WI38 (cell line): Measurements from ENCODE around the gene ZNF446.
A peak's percentile ranks its signal among the peaks of the same experiment; 100 is the strongest.

ENCODE experiments used
- H3K4me3 ChIP-seq: 2 replicates; pipeline ENCODE4 v1.5.1; 2011; ENCODE audit warnings: low read depth, mild to moderate bottlenecking, control low read depth, low read length
- TF ChIP-seq, protein P1 (sequence below): IDR thresholded peaks from 2 replicates; pipeline ENCODE4 v1.5.1; 2012; ENCODE audit warnings: low read depth, mild to moderate bottlenecking, control low read depth, low read length

The ZNF446 gene

GRCh38 chr19:58513694-58514563 lies 37.8 kb downstream of the ZNF446 start:
- H3K4me3 ChIP-seq, result no peak overlapping the region; the same call in 1 of the 2 replicates
- TF ChIP-seq, protein P1, sequence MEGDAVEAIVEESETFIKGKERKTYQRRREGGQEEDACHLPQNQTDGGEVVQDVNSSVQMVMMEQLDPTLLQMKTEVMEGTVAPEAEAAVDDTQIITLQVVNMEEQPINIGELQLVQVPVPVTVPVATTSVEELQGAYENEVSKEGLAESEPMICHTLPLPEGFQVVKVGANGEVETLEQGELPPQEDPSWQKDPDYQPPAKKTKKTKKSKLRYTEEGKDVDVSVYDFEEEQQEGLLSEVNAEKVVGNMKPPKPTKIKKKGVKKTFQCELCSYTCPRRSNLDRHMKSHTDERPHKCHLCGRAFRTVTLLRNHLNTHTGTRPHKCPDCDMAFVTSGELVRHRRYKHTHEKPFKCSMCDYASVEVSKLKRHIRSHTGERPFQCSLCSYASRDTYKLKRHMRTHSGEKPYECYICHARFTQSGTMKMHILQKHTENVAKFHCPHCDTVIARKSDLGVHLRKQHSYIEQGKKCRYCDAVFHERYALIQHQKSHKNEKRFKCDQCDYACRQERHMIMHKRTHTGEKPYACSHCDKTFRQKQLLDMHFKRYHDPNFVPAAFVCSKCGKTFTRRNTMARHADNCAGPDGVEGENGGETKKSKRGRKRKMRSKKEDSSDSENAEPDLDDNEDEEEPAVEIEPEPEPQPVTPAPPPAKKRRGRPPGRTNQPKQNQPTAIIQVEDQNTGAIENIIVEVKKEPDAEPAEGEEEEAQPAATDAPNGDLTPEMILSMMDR, result peak; percentile 55

DNA sequence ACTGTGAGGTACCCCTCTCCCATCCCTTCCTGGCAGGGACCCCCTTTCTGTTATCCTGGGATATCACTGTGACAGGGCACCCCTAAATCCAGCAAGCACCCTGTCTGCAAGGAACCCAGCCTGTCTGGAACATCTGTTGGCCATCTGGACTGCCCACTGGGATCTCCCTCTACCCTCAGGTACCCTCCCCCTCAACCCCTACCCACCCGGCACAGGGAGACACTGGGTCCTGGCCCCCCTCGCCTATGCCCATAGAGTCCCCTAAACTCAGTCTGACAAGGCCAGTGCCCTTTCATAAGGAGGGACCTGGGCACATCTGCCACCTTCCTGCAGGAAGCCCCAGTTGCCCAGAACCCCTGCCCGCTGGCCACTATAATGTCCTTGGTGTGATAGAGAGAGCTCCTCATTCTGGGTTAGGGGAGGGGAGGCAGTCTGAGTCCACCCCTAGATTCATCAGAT lies 38.4 kb downstream of the ZNF446 start:
- TF ChIP-seq, protein P1, result no peak
- no peak overlapping the region; the same call in 1 of the 2 replicates for H3K4me3 ChIP-seq

GRCh38 chr19:58515259-58515658 lies 39.1 kb downstream of the ZNF446 start:
- TF ChIP-seq, protein P1, result no peak
- no peak overlapping the region for H3K4me3 ChIP-seq

GRCh38 chr19:58516246-58516836 lies 40.2 kb downstream of the ZNF446 start:
- H3K4me3 ChIP-seq, result no peak overlapping the region
- TF ChIP-seq, protein P1, result no peak

DNA sequence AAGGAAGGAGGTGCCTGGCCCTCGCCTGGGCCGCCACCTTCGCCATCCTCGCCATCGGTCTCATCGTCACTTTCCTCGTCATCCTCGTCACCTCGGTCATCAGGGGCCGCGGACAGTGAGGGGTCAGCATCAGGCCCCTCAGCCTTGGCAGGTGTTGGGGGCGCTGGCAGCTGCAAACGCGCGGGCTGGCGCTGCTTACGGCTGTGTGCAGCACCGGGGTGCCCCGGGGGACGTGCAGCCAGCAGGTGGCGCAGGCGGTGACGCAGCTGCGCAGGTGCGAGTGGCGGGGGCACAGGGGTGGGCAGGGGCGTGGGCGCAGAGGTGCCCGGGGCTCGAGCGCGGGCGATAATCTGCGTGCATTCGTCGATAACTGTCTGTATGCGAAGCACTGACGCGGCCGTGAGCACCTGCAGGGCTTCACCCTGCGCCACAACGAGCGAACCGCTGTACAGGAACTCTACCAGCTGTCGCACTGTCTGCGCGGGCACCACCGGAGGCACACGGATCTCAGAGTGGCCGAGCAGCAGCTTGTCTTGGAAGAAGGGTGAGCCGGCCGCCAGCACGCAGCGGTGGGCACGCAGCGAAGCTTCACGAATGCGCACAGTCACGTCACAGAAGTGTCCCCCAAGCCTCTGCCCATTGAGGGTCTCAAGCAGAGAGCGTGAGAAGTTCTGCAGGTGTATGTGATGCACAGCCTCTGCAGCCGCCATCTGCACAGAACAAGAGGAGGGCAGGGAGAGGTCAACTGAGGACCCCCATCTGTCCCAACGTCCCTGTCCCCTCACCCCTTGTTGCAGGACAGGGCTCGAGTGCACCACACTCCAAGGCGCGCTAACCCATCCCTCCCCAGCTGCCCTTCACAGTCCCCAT lies 41.0 kb downstream of the ZNF446 start:
- TF ChIP-seq, protein P1, result no peak
- H3K4me3 ChIP-seq, result no peak overlapping the region

DNA sequence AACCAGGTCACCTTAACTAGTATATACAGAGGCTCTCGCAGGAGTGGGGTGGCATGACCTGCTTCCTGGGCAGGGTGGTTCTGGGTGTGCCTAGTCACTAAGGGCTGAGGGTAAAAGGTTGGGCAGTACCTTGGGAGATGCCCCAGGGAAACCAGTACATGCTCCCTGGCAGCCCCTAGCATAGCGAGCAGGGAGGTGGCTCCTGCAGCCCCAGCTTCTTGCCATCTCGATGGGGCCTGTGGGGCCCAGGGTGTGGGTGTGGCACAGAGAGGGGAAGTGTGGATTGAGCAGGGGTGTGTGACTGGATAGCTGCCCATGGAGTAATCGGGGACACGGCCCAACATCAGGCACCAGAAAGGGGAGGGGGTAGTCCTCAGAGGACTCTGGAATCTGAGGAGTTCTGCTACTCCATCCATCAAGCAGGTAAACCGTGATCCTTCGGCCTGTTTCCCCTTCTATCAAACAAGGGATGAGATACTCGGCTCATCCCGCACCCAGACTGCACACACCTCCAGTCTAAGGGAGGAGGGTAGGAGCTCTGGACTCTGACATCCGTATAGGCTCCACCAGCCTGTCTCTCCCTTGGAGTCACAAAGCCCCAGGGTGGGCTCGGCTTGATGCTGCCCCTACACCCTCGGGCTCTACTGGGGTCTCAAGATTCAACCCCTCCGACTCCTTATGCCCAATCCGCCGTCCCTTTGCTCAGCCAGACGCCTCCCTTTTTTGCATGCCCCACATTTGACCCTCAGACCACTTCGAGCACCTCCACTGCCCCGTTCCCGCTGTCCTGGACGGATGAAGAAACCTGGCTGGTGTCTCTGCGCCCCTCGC lies 42.3 kb downstream of the ZNF446 start:
- TF ChIP-seq, protein P1, result no peak; the same call in 1 of the 2 replicates
- H3K4me3 ChIP-seq, result peak overlapping the region; percentile 84
